Activated CD4-positive, alpha-beta T cell treated with anti-CD3 and anti-CD28 coated beads for 36 hours (primary cell): Measurements from ENCODE around the gene NECTIN4. TPM values are rescaled to one million over a fixed set of nuclear protein-coding genes. Genes with fewer than 3 reads are reported as not detected.

Experiments
- ATAC-seq: fragments of 200-7000 bp; cut with Tn5 transposase; one replicate; pipeline ENCODE4 v1.10.0; 2021; ENCODE audit warnings: mild to moderate bottlenecking, moderate library complexity
- CTCF ChIA-PET: fragments of 350-600 bp; sonication (Branson Sonifier 250); formaldehyde crosslinking; loops from one replicate; lab custom pipeline; 2021; ENCODE audit warnings: antibody characterized with exemption; lab: Charles Lee
- POLR2A ChIA-PET: fragments of 350-600 bp; sonication (Branson Sonifier 250); formaldehyde crosslinking; loops from one replicate; lab custom pipeline; 2021; ENCODE audit warnings: antibody characterized with exemption, inconsistent platforms; lab: Charles Lee
- DNase-seq: peaks from one replicate; pipeline ENCODE4 v3.0.0-alpha.2; 2020
- H3K27ac Mint-ChIP-seq: one replicate; pipeline ENCODE4 v1.8.0; 2021; ENCODE audit warnings: mixed read lengths
- H3K27me3 Mint-ChIP-seq: one replicate; pipeline ENCODE4 v1.8.0; 2021; ENCODE audit warnings: mixed read lengths
- H3K36me3 Mint-ChIP-seq: one replicate; pipeline ENCODE4 v1.8.0; 2021; ENCODE audit warnings: low read depth, mixed read lengths
- H3K4me1 Mint-ChIP-seq: one replicate; pipeline ENCODE4 v1.8.0; 2021; ENCODE audit warnings: mixed read lengths
- H3K4me3 Mint-ChIP-seq: one replicate; pipeline ENCODE4 v1.8.0; 2021; ENCODE audit warnings: mild to moderate bottlenecking, moderate library complexity, mixed read lengths
- H3K9me3 Mint-ChIP-seq: one replicate; pipeline ENCODE4 v1.8.0; 2021; ENCODE audit warnings: low read depth, mixed read lengths
- intact Hi-C, 2 experiments: fragments of 100-400 bp; cut with DNase I in 1 of 2; cut with micrococcal nuclease in 1 of 2; formaldehyde crosslinking; loops; one replicate each; pipeline versions ENCODE4 v1.14.2 to v1.15.1; 2022 to 2024; cut with DNase I, micrococcal nuclease
- total RNA-seq, 2 experiments: library from RNA; stranded (reverse); gene quantifications; one replicate each; pipeline ENCODE4 v1.2.3, GENCODE V29; 2021

NECTIN4 gene
- total RNA-seq, result not detected

- Mint-ChIP-seq H3K27me3 (no peaks in the 10 kb centered on the region), H3K4me3 (no peak within 1 kb of the TSS), H3K27ac (no peak within 1 kb of the TSS), H3K9me3 (no peaks in the 10 kb centered on the region), H3K4me1 (peaks cover 39% of the 10 kb centered on the region), H3K36me3 (no peaks in the 10 kb centered on the region)
- DNase-seq (no peak), ATAC-seq (no peak)
- POLR2A ChIA-PET, result no interaction called here
- CTCF ChIA-PET, result no interaction called here
- intact Hi-C loops, result no loop called here
Measured at GRCh38 chr1:161089251-161089924, at the start of gene NECTIN4. Gene NECTIN4, minus strand, starts transcription at chr1:161089558. Its CDS starts 262 bp downstream, at chr1:161089296.

GRCh38 chr1:161138431-161138830 is 49.1 kb upstream of the NECTIN4 start:
- no peak for ATAC-seq
- CTCF ChIA-PET, result interaction anchor here (0.6 to 3.1 kb wide), 13 partner anchors 8 to 150 kb away, joined by 3 to 11 read pairs (median 4); partner anchors contain the start of genes ARHGAP30, F11R and UFC1
- Mint-ChIP-seq H3K27ac (peak overlapping the region; percentile 21), H3K27me3 (no peaks in the 10 kb centered on the region), H3K9me3 (no peaks in the 10 kb centered on the region), H3K4me3 (no peak overlapping the region), H3K4me1 (peaks cover 3% of the 10 kb centered on the region), H3K36me3 (peaks cover 3% of the 10 kb centered on the region)
- intact Hi-C loops, result no loop called here
- POLR2A ChIA-PET, result interaction anchor here (0.6 kb wide), 2 partner anchors 45 to 78 kb away, joined by 5 to 7 read pairs; no protein-coding TSS in a partner anchor
- no peak for DNase-seq

GRCh38 chr1:161137881-161138280 is 48.5 kb upstream of the NECTIN4 start:
- no peak overlapping the region for H3K4me3 Mint-ChIP-seq
- peaks cover 3% of the 10 kb centered on the region for H3K4me1 Mint-ChIP-seq
- ATAC-seq (no peak), DNase-seq (no peak)
- H3K9me3 Mint-ChIP-seq, result no peaks in the 10 kb centered on the region
- peaks cover 3% of the 10 kb centered on the region for H3K36me3 Mint-ChIP-seq
- H3K27me3 Mint-ChIP-seq, result no peaks in the 10 kb centered on the region
- CTCF ChIA-PET, result interaction anchor here (0.6 to 3.1 kb wide), 12 partner anchors 8 to 149 kb away, joined by 3 to 11 read pairs (median 4); partner anchors contain the start of genes ARHGAP30, F11R and UFC1
- H3K27ac Mint-ChIP-seq, result no peak overlapping the region
- intact Hi-C loops, result no loop called here
- POLR2A ChIA-PET, result no interaction called here

- Mint-ChIP-seq H3K36me3 (peaks cover 33% of the 10 kb centered on the region), H3K27me3 (no peaks in the 10 kb centered on the region), H3K4me1 (peaks cover 37% of the 10 kb centered on the region), H3K4me3 (no peak overlapping the region), H3K27ac (no peak overlapping the region), H3K9me3 (no peaks in the 10 kb centered on the region)
- DNase-seq (no peak), ATAC-seq (peak; percentile 2)
- POLR2A ChIA-PET, result interaction anchor here (0.6 to 2.9 kb wide), 10 partner anchors 13 to 112 kb away, joined by 3 to 15 read pairs (median 5); partner anchors contain the start of genes ARHGAP30, B4GALT3, F11R and NIT1
- CTCF ChIA-PET, result interaction anchor here (0.9 to 2.7 kb wide), 9 partner anchors 9 to 108 kb away, joined by 3 to 14 read pairs (median 4); partner anchors contain the start of genes PPOX, TOMM40L and UFC1
- intact Hi-C loops, result loop anchor here (2.0 kb wide), 3 partner anchors 20 to 94 kb away; partner anchors contain the start of genes KLHDC9 (in 2 of the 2), TSTD1 (in 1 of the 2) and UFC1 (in 1 of the 2)
Measured at GRCh38 chr1:161133220-161133740, 43.9 kb upstream of the NECTIN4 start.

- Mint-ChIP-seq H3K27ac (peak within 1 kb of the TSS; percentile 62), H3K36me3 (peaks cover 40% of the 10 kb centered on the region)
Measured at GRCh38 chr1:161132410-161133219, 43.3 kb upstream of the NECTIN4 start, which contains the start of gene DEDD. Gene DEDD, minus strand, starts transcription at chr1:161132667. Its CDS starts 8,205 bp downstream, at chr1:161124462.

GRCh38 chr1:161131523-161132409 is 42.4 kb upstream of the NECTIN4 start:
- ChIA-PET CTCF (interaction anchor here (1.1 to 2.7 kb wide), 9 partner anchors 12 to 111 kb away, joined by 3 to 14 read pairs (median 4); partner anchors contain the start of genes PPOX, TOMM40L and UFC1), POLR2A (interaction anchor here (0.6 to 2.9 kb wide), 10 partner anchors 11 to 111 kb away, joined by 3 to 15 read pairs (median 5); partner anchors contain the start of genes B4GALT3, F11R, NIT1 and PFDN2)
- ATAC-seq, result no peak
- H3K27me3 Mint-ChIP-seq, result no peaks in the 10 kb centered on the region
- intact Hi-C loops, result loop anchor here (1.0 to 2.0 kb wide), 15 partner anchors 12 to 259 kb away; partner anchors contain the start of genes KLHDC9 (in 2 of the 2), UFC1 (in 2 of the 2), B4GALT3 (in 1 of the 2) and NDUFS2 (in 1 of the 2)
- peak overlapping the region; percentile 62 for H3K27ac Mint-ChIP-seq
- no peaks in the 10 kb centered on the region for H3K9me3 Mint-ChIP-seq
- no peak overlapping the region for H3K4me3 Mint-ChIP-seq
- peaks cover 47% of the 10 kb centered on the region for H3K36me3 Mint-ChIP-seq
- peaks cover 51% of the 10 kb centered on the region for H3K4me1 Mint-ChIP-seq
- DNase-seq, result peak; percentile 45

More at GRCh38 chr1:161132410-161133219, 43.3 kb upstream of the NECTIN4 start, which contains the start of gene DEDD:
- Mint-ChIP-seq H3K9me3 (no peaks in the 10 kb centered on the region), H3K4me3 (no peak within 1 kb of the TSS), H3K4me1 (peaks cover 44% of the 10 kb centered on the region), H3K27me3 (no peaks in the 10 kb centered on the region)
- ChIA-PET CTCF (interaction anchor here (1.1 to 2.7 kb wide), 9 partner anchors 10 to 93 kb away, joined by 3 to 14 read pairs (median 4); partner anchors contain the start of genes PPOX, TOMM40L and UFC1), POLR2A (interaction anchor here (0.6 to 2.9 kb wide), 11 partner anchors 12 to 112 kb away, joined by 3 to 15 read pairs (median 5); partner anchors contain the start of genes ARHGAP30, B4GALT3, F11R and NIT1)
- ATAC-seq (peak; percentile 97), DNase-seq (peak; percentile 95)
- intact Hi-C loops, result loop anchor here (1.0 to 2.0 kb wide), 15 partner anchors 13 to 258 kb away; partner anchors contain the start of genes KLHDC9 (in 2 of the 2), UFC1 (in 2 of the 2), B4GALT3 (in 1 of the 2) and NDUFS2 (in 1 of the 2)

- DNase-seq (no peak), ATAC-seq (no peak)
- H3K9me3 Mint-ChIP-seq, result no peaks in the 10 kb centered on the region
- H3K27me3 Mint-ChIP-seq, result no peaks in the 10 kb centered on the region
- peaks cover 57% of the 10 kb centered on the region for H3K36me3 Mint-ChIP-seq
- POLR2A ChIA-PET, result interaction anchor here (1.5 kb wide), 1 partner anchor 12 kb away, joined by 7 read pairs; the partner anchor contains the start of genes NIT1 and PFDN2
- CTCF ChIA-PET, result interaction anchor here (0.5 to 1.5 kb wide), 3 partner anchors 8 to 184 kb away, joined by 3 to 4 read pairs (median 4); partner anchors contain the start of genes PPOX and SDHC
- no peak overlapping the region for H3K4me3 Mint-ChIP-seq
- H3K4me1 Mint-ChIP-seq, result peaks cover 57% of the 10 kb centered on the region
- H3K27ac Mint-ChIP-seq, result peak overlapping the region; percentile 62
- intact Hi-C loops, result no loop called here
Measured at GRCh38 chr1:161130266-161130665, 40.9 kb upstream of the NECTIN4 start.

- ChIA-PET POLR2A (interaction anchor here (1.5 kb wide), 1 partner anchor 11 kb away, joined by 7 read pairs; the partner anchor contains the start of genes NIT1 and PFDN2), CTCF (interaction anchor here (0.8 to 1.9 kb wide), 4 partner anchors 8 to 37 kb away, joined by 3 to 10 read pairs (median 6); partner anchors contain the start of genes KLHDC9 and PPOX)
- Mint-ChIP-seq H3K4me1 (peaks cover 55% of the 10 kb centered on the region), H3K9me3 (no peaks in the 10 kb centered on the region), H3K27ac (peak overlapping the region; percentile 62), H3K4me3 (no peak overlapping the region), H3K36me3 (peaks cover 61% of the 10 kb centered on the region), H3K27me3 (no peaks in the 10 kb centered on the region)
- intact Hi-C loops, result no loop called here
- no peak for ATAC-seq
- DNase-seq, result no peak
Measured at GRCh38 chr1:161128591-161129420, 39.4 kb upstream of the NECTIN4 start.

- DNase-seq (no peak), ATAC-seq (no peak)
- CTCF ChIA-PET, result interaction anchor here (0.6 to 1.9 kb wide), 8 partner anchors 9 to 56 kb away, joined by 3 to 10 read pairs (median 3); partner anchors contain the start of genes NIT1, PFDN2 and PPOX
- intact Hi-C loops, result no loop called here
- no peak overlapping the region for H3K4me3 Mint-ChIP-seq
- no peaks in the 10 kb centered on the region for H3K9me3 Mint-ChIP-seq
- peaks cover 55% of the 10 kb centered on the region for H3K4me1 Mint-ChIP-seq
- POLR2A ChIA-PET, result no interaction called here
- H3K27me3 Mint-ChIP-seq, result no peaks in the 10 kb centered on the region
- peak overlapping the region; percentile 29 for H3K27ac Mint-ChIP-seq
- H3K36me3 Mint-ChIP-seq, result peaks cover 70% of the 10 kb centered on the region
Measured at GRCh38 chr1:161127649-161128048, 38.3 kb upstream of the NECTIN4 start.
